ENCODE results near the gene CLCN7. TPM values are rescaled to one million over a fixed set of nuclear protein-coding genes. Genes with fewer than 3 reads are reported as not detected.
"Not testable (repeated sequence)": the region's sequence is repeated elsewhere in the genome, so short reads cannot be mapped to it uniquely, and the experiment has no call there.

CLCN7 gene
- total RNA-seq, 4 donors from 2014 or later = 24.8 to 45.8 (median 38.4) TPM

- TF ChIP-seq POLR2A (IDR thresholded peaks at IDR 0.05) (no peak), CTCF (IDR thresholded peaks at IDR 0.05 in 4 of 5, conservative IDR thresholded peaks at IDR 0.05 in 1 of 5) (no peak)
- H3K27me3 ChIP-seq = no peaks in the 10 kb centered on the region
- DNase-seq (no peak), ATAC-seq (no peak)
- H3K27ac ChIP-seq = no peak overlapping the region
- H3K4me1 ChIP-seq = no peaks in the 10 kb centered on the region
- H3K4me3 ChIP-seq = no peak overlapping the region
- H3K36me3 ChIP-seq = no peaks in the 10 kb centered on the region
- no peaks in the 10 kb centered on the region for H3K9me3 ChIP-seq
- intact Hi-C loops (cut with DNase I; ENCODE audit: low total_unique reads) (no loop called here), in situ Hi-C loops (cut with MboI; ENCODE audit: low sequenced_read_pairs in 4 of 4) (no loop called here)
Measured at GRCh38 chr16:1486551-1487390, 11.9 kb upstream of the CLCN7 start.

- Histone ChIP-seq H3K9me3 (no peaks in the 10 kb centered on the region), H3K4me1 (no peaks in the 10 kb centered on the region), H3K36me3 (no peaks in the 10 kb centered on the region), H3K4me3 (no peak overlapping the region), H3K27ac (no peak overlapping the region), H3K27me3 (no peaks in the 10 kb centered on the region)
- intact Hi-C loops (cut with DNase I; ENCODE audit: low total_unique reads) (no loop called here), in situ Hi-C loops (cut with MboI; ENCODE audit: low sequenced_read_pairs in 4 of 4) (no loop called here)
- TF ChIP-seq POLR2A (IDR thresholded peaks at IDR 0.05) (no peak), CTCF (IDR thresholded peaks at IDR 0.05 in 4 of 5, conservative IDR thresholded peaks at IDR 0.05 in 1 of 5) (no peak)
- no peak for DNase-seq
- no peak for ATAC-seq
Measured at GRCh38 chr16:1485847-1486496, 11.1 kb upstream of the CLCN7 start.

GRCh38 chr16:1481906-1482835, 7.3 kb upstream of the CLCN7 start:
- TF ChIP-seq CTCF (IDR thresholded peaks at IDR 0.05 in 4 of 5, conservative IDR thresholded peaks at IDR 0.05 in 1 of 5) = no peak
- no peak for TF ChIP-seq POLR2A (IDR thresholded peaks at IDR 0.05)
- H3K36me3 ChIP-seq = no peaks in the 10 kb centered on the region
- H3K27ac ChIP-seq = no peak overlapping the region
- no peaks in the 10 kb centered on the region for H3K9me3 ChIP-seq
- no peaks in the 10 kb centered on the region for H3K27me3 ChIP-seq
- no peak overlapping the region for H3K4me3 ChIP-seq
- no peak for DNase-seq
- in situ Hi-C loops (cut with MboI; ENCODE audit: low sequenced_read_pairs in 4 of 4) = no loop called here
- no peak for ATAC-seq
- intact Hi-C loops (cut with DNase I; ENCODE audit: low total_unique reads) = no loop called here
- no peaks in the 10 kb centered on the region for H3K4me1 ChIP-seq

- H3K36me3 ChIP-seq; H3K4me3 ChIP-seq; in situ Hi-C loops (cut with MboI; ENCODE audit: low sequenced_read_pairs in 4 of 4); H3K27ac ChIP-seq; ATAC-seq; DNase-seq; H3K9me3 ChIP-seq; H3K27me3 ChIP-seq: not testable (repeated sequence)
- intact Hi-C loops (cut with DNase I; ENCODE audit: low total_unique reads) = loop anchor here (5.0 to 10.0 kb wide), 2 partner anchors 133 to 206 kb away; partner anchors contain the start of genes CRAMP1 and IFT140
- peaks cover 3 to 11% of the 10 kb centered on the region in 2 donors for H3K4me1 ChIP-seq
Measured at GRCh38 chr16:1478937-1479336, 4.1 kb upstream of the CLCN7 start.
